Measurements from ENCODE around the gene TACC2. TPM values are rescaled to one million over a fixed set of nuclear protein-coding genes. Genes with fewer than 3 reads are reported as not detected.

The TACC2 gene
- total RNA-seq, 4 donors from 2014 or later = 31.0 to 52.5 (median 42.2) TPM

GRCh38 chr10:122251459-122252255, 262.7 kb downstream of the TACC2 start:
- Histone ChIP-seq H3K27me3 (no peaks in the 10 kb centered on the region), H3K27ac (no peak overlapping the region), H3K9me3 (no peaks in the 10 kb centered on the region), H3K4me3 (no peak overlapping the region), H3K4me1 (no peaks in the 10 kb centered on the region), H3K36me3 (peaks cover 0 to 34% (median 0%) of the 10 kb centered on the region in 3 donors)
- no peak for DNase-seq (ENCODE audit: low spot score in 2 of 2)
- TF ChIP-seq POLR2A (IDR thresholded peaks at IDR 0.05) = no peak
- TF ChIP-seq CTCF (IDR thresholded peaks at IDR 0.05) = no peak
- no peak for TF ChIP-seq EP300 (IDR thresholded peaks at IDR 0.05)
- WGBS, 2 donors = 89 to 95% methylated on average over 11 of the region's 11 CpGs

- H3K4me1 ChIP-seq = no peaks in the 10 kb centered on the region
- 60 to 68% methylated on average over 3 of the region's 3 CpGs for WGBS, 2 donors
- TF ChIP-seq EP300 (IDR thresholded peaks at IDR 0.05) (no peak), CTCF (IDR thresholded peaks at IDR 0.05) (no peak), POLR2A (IDR thresholded peaks at IDR 0.05) (no peak)
- no peak overlapping the region for H3K4me3 ChIP-seq
- H3K27ac ChIP-seq = no peak overlapping the region
- H3K27me3 ChIP-seq = no peaks in the 10 kb centered on the region
- peaks cover 0 to 35% (median 0%) of the 10 kb centered on the region in 3 donors for H3K36me3 ChIP-seq
- DNase-seq (ENCODE audit: low spot score in 2 of 2) = no peak
- H3K9me3 ChIP-seq = no peaks in the 10 kb centered on the region
Measured at GRCh38 chr10:122252805-122253204, 263.8 kb downstream of the TACC2 start.

GRCh38 chr10:122253605-122254004, 264.6 kb downstream of the TACC2 start:
- no peak for DNase-seq (ENCODE audit: low spot score in 2 of 2)
- Histone ChIP-seq H3K27me3 (no peaks in the 10 kb centered on the region), H3K9me3 (no peaks in the 10 kb centered on the region), H3K36me3 (peaks cover 0 to 41% (median 0%) of the 10 kb centered on the region in 3 donors), H3K27ac (no peak overlapping the region), H3K4me1 (peaks cover 0 to 4% (median 0%) of the 10 kb centered on the region in 4 donors), H3K4me3 (no peak overlapping the region)
- 92 to 100% methylated on average over 2 of the region's 2 CpGs for WGBS, 2 donors
- TF ChIP-seq CTCF (IDR thresholded peaks at IDR 0.05) (no peak), EP300 (IDR thresholded peaks at IDR 0.05) (no peak), POLR2A (IDR thresholded peaks at IDR 0.05) (no peak)

GRCh38 chr10:122254831-122255230, 265.9 kb downstream of the TACC2 start:
- 80 to 85% methylated on average over 5 of the region's 5 CpGs for WGBS, 2 donors
- Histone ChIP-seq H3K36me3 (peaks cover 0 to 29% (median 0%) of the 10 kb centered on the region in 3 donors), H3K27ac (no peak overlapping the region), H3K4me3 (no peak overlapping the region), H3K27me3 (no peaks in the 10 kb centered on the region), H3K9me3 (no peaks in the 10 kb centered on the region), H3K4me1 (peaks cover 0 to 9% (median 0%) of the 10 kb centered on the region in 4 donors)
- DNase-seq (ENCODE audit: low spot score in 2 of 2) = no peak
- TF ChIP-seq EP300 (IDR thresholded peaks at IDR 0.05) (no peak), CTCF (IDR thresholded peaks at IDR 0.05) (no peak), POLR2A (IDR thresholded peaks at IDR 0.05) (no peak)

GRCh38 chr10:122255509-122256301, 266.7 kb downstream of the TACC2 start:
- Histone ChIP-seq H3K27me3 (no peaks in the 10 kb centered on the region), H3K36me3 (peaks cover 0 to 28% (median 0%) of the 10 kb centered on the region in 3 donors), H3K4me3 (no peak overlapping the region), H3K27ac (no peak overlapping the region), H3K9me3 (no peaks in the 10 kb centered on the region), H3K4me1 (peaks cover 0 to 9% (median 0%) of the 10 kb centered on the region in 4 donors)
- TF ChIP-seq EP300 (IDR thresholded peaks at IDR 0.05) = no peak
- TF ChIP-seq POLR2A (IDR thresholded peaks at IDR 0.05) = no peak
- TF ChIP-seq CTCF (IDR thresholded peaks at IDR 0.05) = no peak
- no peak for DNase-seq (ENCODE audit: low spot score in 2 of 2)
- 86 to 90% methylated on average over 14 of the region's 14 CpGs for WGBS, 2 donors

Measured in tibial nerve (tissue), 4 donors.